CD4-positive, alpha-beta T cell treated with Interleukin-6 at 100 ng/mL for 8 hours (primary cell): ENCODE measurements around the gene SMOC2.

Experiments used
- DNase-seq: peaks from one replicate; pipeline ENCODE4 v3.0.0-alpha.2; 2020; ENCODE audit warnings: mixed read lengths, low spot score

The SMOC2 gene

DNA sequence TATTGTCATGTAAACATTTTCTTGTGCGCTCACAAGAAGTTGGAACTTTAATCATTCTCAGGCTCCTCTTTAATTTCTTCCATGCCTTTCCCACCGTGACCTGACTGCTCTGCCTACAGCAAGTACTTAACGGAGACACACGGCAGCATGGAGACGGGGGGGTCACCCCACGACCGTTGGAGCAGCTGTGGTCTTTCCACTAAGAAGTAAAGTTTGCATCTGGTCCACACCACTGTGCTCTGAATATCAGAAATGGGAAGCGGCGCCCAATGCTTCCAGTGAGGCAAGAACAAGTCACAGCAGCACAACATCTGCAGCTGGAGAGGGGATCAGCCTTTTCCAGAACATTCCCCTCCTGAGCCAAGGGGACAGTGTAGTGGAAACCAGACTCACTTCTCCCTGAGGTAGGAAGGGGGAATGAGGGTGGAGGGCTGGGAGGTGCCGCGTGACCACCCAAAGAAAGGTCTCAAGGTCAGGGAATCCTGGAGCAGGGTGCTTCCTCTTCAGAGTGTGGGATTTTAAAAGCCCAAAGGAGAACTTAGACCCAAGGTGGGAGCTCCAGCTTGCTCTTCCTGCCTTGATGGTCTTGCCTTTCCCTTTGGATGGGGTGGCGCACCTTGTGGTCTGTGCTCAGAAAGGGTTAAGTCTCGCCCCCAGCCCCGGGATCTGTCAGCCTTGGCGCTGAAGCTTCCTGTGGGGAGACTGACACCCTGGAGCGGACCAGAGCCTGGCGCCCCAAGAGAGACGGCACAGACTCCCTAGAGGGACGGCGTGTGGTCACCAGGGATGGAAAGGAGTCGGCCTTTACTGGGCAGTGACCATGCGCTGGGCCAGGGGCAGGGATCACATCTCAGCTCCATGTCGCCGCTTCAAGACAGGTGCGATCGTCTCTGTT is 25.6 kb upstream of the SMOC2 start:
- DNase-seq, result no peak

DNA sequence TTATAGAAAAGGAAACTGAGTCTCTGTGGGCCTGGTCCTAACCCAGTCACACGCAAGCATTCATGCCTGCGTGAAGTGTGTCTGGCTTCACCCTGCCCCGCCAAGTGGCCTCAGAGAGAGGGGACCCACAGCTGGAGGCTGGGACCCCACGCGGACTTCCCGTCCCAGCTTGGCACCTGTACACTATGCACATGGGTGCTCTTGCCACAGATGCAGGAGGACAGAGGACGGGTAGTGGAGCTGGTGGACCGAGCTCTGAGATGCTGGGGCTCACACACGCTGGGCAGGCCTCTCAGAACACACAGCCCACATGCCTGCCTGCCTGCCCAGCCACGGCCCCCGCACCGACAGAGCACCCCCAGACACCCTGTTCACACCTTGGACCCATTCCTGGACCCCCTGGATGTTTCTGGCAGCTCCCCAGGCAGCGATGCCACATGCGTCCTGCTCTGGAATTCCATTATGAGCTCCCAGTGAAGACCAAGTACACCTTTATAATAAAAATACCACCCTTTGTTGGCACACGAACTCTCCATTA is 24.9 kb upstream of the SMOC2 start:
- no peak for DNase-seq

- no peak for DNase-seq
These were observed 24.5 kb upstream of the SMOC2 start for GRCh38 chr6:168416531-168416930.

DNA sequence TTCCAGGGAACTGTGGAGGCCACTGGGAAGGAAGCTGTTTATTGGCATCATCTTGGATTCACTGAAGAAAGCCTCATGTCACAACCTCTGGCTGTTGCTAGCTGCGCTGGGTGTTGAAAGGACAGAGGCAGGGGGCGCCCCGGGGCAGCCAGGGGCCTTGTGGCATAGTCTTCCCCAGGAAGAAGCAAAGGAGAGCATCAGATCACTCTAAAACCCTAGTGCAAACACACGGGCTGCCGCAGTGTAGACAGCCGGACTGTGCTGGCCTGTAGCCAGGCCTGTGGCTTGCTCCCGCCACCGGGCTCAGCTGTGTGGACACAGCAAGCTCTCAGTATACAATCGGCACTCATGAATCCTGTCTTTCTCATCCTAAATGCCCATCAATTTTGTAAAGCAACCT is 23.8 kb upstream of the SMOC2 start:
- no peak for DNase-seq

GRCh38 chr6:168417679-168418557 is 23.1 kb upstream of the SMOC2 start:
- no peak for DNase-seq

- no peak for DNase-seq
These were observed 22.3 kb upstream of the SMOC2 start for GRCh38 chr6:168418711-168419121.

DNA sequence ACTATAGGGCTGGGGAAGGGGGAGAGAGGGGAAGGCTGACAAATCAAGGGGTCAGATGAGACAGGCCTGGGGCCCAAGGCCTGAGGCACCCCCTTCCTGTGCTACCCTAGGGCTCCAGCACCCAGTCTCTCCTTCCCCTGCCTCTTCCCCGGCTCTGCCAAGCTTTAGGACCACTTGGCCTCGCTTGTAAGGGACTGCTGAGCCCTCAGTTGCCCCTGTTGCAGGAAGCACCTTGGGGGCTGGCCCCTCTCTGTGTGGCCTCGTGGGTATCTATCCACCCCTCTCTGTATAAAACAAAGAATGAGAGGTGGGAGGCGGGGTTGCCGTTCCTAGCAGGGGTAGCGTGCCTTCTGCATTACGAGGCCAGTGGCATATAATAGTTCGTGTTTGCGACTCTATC is 21.4 kb upstream of the SMOC2 start:
- no peak for DNase-seq

GRCh38 chr6:168420084-168420483 is 20.9 kb upstream of the SMOC2 start:
- DNase-seq, result no peak

- no peak for DNase-seq
These were observed 20.3 kb upstream of the SMOC2 start for GRCh38 chr6:168420706-168421105.

DNA sequence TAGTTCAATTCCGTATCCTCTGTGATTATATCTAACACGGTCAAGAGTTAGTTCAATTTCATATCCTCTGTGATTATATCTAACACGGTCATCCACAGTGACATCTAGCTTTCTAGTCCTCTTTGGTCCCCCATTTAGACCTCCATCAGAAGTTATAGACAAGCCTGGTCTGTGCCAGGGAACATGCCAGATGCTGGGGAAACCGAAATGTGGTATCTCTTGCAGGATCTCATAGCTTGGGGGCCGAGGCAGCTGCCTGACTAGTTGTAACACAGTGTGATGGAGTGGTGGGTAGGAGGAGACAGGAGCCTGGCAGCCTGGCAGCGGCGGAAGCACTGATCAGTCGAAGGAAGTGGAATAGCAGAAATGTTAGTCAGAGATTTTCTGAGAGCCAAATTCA is 13.8 kb upstream of the SMOC2 start:
- no peak for DNase-seq

DNA sequence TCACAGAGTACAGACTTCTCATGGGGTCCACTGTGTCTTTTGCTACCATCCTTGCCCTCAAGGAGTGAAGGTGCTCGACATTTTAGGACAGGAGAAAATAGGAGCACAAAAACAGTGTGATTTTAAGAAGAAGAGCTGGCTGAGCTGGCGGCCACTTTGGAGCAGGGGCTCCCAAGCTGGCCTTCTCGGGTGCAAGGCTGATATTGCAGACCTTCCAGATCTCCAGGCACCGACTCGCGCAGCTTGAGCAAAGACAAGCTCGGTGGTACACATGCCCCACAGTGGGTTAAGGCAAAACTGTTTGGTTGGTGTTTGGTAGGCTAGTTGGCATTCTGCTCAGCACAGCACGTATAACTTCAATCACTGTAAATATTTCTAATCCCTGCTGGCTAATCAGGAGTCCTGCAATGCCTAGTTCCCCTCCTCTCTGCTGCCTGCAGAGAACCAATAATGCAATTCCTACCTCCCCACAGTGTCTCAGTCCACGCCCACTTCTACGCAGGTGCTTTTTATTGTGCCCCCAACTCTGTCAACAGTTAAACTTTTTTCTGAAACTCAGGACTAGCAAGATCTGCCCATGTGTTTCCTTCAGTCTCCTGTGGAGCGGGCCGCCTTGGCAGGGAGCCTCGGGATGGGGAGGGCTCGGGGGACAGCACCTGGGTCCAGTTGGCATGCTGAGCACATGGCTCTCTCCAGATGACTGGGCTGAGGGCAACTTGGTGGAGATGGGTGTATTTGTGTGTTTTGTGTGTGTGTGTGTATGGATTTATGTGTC is 12.7 kb upstream of the SMOC2 start:
- DNase-seq, result no peak

- no peak for DNase-seq
These were observed 12.1 kb upstream of the SMOC2 start for GRCh38 chr6:168428863-168429262.

DNA sequence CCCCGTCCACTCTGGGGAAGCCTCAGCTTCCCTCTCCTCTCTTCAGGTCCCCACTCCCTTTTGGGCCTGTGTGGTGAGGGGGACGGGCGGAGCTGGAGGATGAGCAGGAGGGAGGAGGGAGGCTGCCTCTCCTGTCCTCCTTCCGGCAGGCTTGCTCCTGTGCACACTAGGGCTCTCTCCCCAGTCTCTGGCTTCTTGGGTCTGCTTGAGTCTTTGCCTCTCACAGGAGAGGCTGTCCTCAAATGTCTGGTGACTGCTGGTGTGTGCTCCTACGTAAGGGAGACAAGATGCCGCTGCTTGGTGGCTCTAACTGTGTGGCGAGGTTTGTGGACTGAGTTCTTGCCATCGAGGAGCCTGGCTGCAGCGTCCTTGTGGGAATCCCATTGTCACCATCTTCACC is 8.8 kb upstream of the SMOC2 start:
- DNase-seq, result no peak

DNA sequence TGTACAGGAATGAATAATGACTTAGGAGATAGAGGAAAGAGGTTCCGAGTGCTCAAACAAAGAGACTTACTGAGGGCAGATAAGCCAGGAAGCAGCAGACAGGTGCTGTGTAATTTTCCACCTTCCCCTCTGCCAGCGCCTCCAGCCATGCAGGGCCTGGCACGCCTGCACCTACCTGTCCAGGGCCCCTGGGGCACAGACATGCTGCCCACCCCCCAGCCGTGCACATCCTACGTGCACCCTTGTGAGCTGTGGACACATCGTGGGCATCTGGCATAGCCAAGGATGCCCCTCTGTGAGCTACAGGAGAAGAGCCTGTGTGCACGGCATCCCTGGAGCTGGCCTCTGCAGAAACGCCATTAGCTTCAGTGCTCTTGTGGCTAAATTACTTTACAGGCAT is 7.1 kb upstream of the SMOC2 start:
- DNase-seq, result no peak

DNA sequence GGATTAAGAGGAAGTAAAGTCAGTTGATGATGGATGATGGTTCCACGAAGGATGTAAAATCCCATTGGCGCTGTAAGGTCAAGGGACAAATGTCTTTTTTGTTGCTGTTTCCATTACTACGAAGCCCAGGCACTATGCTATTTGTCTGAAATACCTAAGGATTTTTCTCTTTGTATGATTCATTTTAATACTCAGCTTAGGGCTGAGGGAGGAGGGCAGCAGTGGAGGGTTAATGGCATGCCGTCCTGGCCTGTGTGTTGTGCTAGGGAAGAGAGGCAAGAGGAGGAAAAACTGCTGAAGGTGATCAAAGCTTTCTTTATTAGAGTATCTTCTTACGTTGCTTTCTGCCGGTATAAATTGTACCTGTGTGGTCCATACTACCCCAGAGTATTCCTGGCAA is 6.5 kb upstream of the SMOC2 start:
- DNase-seq, result no peak

DNA sequence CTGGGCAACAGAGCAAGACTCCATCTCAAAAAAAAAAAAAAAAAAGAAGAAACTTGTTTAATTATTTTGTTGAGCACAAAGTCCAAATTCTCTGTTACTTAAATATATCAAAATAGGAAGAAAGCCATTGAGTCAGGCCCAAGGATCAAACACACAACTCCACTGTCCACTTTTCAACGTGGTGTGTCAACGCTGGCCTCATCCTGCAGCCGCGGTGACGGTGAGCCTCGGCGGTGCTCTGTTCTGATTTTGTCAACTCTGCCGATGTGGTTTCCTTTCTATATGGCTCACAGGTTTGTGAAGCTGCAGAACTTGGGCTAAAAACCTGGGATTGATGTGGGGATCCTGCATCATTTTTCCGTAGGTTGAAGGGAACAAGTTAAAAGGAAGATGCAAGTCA is 3.2 kb upstream of the SMOC2 start:
- no peak for DNase-seq

DNA sequence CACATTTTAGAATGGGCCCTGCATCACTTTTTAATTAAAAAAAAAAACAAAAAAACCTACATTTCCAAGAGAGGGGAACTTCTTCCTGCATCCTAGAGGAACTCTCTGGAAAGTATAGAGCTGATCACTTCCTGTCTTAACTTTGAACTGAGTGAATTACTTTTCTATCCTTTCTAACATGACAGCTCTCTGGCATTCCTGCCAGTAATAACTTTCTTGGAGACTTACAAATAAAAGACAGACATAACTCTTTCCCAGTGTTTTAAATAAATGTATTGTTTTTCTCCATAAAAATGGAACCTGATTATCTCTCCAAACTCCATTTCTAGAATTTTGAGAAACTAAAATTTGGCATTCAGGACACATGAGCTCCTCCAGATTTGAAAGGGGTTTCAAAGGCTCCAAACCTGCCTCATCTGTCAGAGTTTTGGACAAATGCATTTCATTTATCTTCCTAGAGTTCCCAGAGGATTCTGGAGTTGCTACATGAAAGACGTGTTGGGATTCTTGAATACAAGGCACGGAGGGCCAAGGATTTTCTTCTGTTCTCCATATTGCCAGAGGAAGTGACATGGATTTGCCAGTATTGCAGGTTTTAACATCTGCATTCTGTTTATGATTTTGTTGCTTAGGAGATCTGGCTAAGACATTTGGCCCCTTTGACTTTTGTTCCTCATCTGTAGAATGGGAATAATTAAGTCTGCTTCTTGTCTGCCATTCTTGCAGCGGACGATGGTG is 2.0 kb upstream of the SMOC2 start:
- no peak for DNase-seq

- DNase-seq, result no peak
These were observed 1.1 kb upstream of the SMOC2 start for GRCh38 chr6:168439794-168440450.

GRCh38 chr6:168441434-168442391 is 729 bp downstream of the SMOC2 start:
- no peak for DNase-seq

GRCh38 chr6:168442646-168443045 is 1.7 kb downstream of the SMOC2 start:
- no peak for DNase-seq
